ENCODE results near the gene RGS16.
A peak's percentile ranks its signal among the peaks of the same experiment; 100 is the strongest.

RGS16 gene

GRCh38 chr1:182570611-182570970 is 33.6 kb downstream of the RGS16 start:
- DNase-seq = no peak

- DNase-seq = no peak
Measured at GRCh38 chr1:182569939-182570610, 34.1 kb downstream of the RGS16 start.

- DNase-seq = no peak
Measured at GRCh38 chr1:182568647-182569284, 35.4 kb downstream of the RGS16 start.

- DNase-seq = no peak
Measured at GRCh38 chr1:182567629-182568028, 36.6 kb downstream of the RGS16 start.

DNA sequence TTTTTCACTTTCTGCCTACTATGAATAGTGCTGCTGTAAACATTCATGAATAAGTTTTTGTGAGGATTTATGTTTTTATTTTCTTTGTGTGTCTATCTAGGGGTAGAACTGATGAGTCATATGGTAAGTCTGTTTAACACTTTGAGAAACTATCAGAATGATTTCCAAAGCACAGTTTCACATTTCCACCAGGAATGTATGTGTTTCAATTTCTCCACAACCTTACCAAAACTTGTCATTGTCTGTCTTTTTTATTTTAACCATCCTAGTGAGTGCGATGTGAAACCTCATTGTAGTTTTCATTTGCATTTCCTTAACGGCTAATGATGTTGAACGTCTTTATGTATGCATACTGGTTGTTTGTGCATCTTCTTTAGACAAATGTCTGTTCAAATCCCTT is 38.7 kb downstream of the RGS16 start:
- DNase-seq = peak; percentile 18

GRCh38 chr1:182564406-182565004 is 39.7 kb downstream of the RGS16 start:
- no peak for DNase-seq

- no peak for DNase-seq
Measured at GRCh38 chr1:182563095-182563494, 41.1 kb downstream of the RGS16 start.

DNA sequence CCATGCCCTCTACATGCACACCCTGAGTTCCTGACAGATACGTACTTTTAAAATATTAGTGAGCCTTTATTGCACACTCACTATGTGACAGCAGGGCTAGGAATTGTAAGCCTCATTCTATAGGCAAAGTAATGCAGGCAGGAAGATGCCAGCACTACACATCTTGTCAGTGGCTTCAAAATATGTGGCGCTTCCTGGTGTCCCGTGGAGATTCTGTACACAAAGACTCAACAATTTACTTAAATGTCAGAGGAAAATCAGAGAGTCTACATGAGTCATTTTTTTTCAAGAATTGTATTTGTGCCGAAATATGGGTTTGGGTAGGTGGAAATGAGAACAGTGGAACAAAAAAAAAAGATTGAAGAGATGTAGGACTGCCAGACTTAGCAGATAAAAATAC is 42.7 kb downstream of the RGS16 start:
- no peak for DNase-seq

GRCh38 chr1:182560392-182560984 is 43.7 kb downstream of the RGS16 start:
- no peak for DNase-seq

DNA sequence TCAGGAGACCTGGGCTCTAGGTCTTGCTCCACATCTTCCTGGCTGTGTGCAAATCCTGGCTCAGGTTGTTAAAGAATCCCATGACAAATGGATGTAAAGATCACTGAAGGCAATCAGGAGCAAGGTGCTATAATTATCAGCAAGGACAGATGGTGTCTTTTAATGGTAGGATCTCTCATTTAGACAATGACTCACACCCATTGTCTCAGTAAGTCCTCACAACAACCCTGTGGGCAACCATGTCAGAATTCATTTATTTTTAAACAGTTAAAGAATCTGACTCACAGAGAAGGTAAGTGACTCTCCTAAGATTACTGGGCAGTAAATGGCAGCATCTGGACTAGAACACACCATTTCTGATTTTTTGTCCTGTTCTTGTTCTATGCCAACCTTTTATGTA is 47.9 kb downstream of the RGS16 start:
- DNase-seq = no peak

DNA sequence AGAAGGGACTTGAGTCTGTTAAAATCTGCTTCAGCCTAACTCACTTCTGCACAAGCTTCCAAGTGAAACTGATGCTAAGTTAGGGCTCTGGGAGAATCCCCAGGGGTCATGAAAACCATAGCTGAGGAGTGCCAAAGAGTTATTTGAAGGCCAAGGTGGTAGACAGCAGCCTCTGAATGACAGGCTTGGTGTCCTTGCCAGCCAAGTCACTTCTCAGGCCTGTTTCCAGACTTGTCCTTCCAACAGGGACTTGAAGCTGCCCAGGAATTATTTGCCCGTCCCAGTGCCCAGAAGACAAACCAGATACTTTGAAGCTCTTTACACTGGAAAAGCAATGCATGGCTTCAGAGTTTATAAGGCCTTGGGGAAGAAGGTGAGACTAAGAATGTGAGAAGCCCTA is 48.7 kb downstream of the RGS16 start:
- DNase-seq = no peak

- no peak for DNase-seq
Measured at GRCh38 chr1:182552527-182552926, 51.7 kb downstream of the RGS16 start.

DNA sequence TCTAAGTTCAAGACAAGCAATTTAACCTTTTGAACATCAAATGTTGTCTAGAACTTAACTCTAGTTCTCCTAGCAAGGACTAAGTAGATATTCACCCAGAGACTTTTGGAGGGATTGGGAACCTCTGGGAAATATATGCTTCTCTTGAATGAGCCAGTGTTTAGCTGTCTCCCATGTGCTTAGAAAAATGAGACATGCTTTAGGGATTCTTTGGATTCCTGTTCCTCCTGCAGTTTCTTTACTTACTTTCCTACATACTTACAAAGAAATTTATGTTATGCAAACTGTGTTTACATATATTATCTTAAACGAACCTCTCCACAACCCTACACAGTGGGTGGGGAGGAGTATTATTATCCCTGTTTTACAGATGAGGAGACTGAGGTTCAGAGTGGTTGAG is 54.4 kb downstream of the RGS16 start:
- DNase-seq = no peak

DNA sequence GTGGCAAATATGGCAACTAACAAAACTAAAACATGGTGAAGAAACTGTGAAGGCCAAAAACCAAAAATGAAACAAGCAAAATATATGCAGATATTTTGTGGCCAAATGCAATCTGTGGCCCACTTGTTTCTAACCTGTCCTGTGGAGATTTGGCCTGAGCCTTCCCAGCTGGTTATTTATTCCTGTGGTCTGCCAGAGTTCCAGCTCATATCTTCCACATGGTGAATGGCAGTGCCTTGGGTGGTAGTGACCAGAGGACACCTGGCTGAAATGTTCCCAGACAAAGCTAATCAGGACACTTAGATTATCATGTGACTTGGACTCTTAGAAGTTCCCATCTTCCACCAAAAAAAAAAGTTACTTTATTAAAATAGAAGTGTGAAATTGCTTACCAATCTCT is 54.8 kb downstream of the RGS16 start:
- no peak for DNase-seq

Data from activated CD4-positive, alpha-beta T cell treated with anti-CD3 and anti-CD28 coated beads, Interleukin-2, amount 50 U/mL, for 16 hours (primary cell).